ENCODE results near the gene FMN2.
"Not testable (repeated sequence)": the region's sequence is repeated elsewhere in the genome, so short reads cannot be mapped to it uniquely, and the experiment has no call there.

FMN2 gene

DNA sequence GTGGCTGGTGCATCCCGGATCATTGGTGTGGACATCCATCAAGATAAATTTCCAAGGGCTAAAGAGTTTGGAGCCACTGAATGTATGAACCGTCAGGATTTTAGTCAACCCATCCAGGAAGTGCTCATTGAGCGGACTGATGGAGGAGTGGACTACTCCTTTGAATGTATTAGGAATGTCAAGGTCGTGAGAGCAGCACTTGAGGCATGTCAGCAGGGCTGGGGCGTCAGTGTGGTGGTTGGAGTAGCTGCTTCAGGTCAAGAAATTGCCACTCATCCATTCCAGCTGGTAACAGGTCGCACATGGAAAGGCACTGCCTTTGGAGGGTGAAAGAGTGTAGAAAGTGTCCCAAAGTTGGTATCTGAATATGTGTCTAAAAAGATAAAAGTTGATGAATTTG, 79.1 kb downstream of the FMN2 start:
- DNase-seq (ENCODE audit: insufficient read length, low spot score), result no peak
- TF ChIP-seq CTCF (IDR thresholded peaks at IDR 0.05; ENCODE audit: insufficient read depth, missing control alignments), result no peak
- no peak for FAIRE-seq

- DNase-seq (ENCODE audit: insufficient read length, low spot score) (no peak), FAIRE-seq (no peak)
- no peak for TF ChIP-seq CTCF (IDR thresholded peaks at IDR 0.05; ENCODE audit: insufficient read depth, missing control alignments)
These were observed 80.2 kb downstream of the FMN2 start for GRCh38 chr1:240171907-240172306.

- DNase-seq (ENCODE audit: insufficient read length, low spot score) (no peak), FAIRE-seq (no peak)
- TF ChIP-seq CTCF (IDR thresholded peaks at IDR 0.05; ENCODE audit: insufficient read depth, missing control alignments), result no peak
These were observed 82.2 kb downstream of the FMN2 start for GRCh38 chr1:240173836-240174235.

DNA sequence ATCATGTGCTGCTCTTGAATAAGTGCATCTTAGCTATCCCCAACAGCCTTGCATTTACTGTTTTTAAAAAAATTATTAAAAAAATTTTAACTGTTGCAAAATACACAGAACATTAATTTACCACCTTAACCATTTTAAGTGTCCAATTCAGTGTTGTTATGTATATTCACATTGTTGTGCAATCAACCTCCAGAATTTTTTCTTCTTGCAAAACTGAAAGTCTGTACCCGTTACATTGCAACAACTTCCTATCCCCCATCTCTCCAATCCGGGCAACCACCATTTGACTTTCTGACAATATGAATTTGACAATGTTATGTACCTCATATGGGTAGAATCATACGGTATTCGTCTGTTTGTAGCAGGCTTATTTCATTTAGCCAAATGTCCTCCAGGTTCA, 83.1 kb downstream of the FMN2 start:
- DNase-seq (ENCODE audit: insufficient read length, low spot score) (no peak), FAIRE-seq (no peak)
- TF ChIP-seq CTCF (IDR thresholded peaks at IDR 0.05; ENCODE audit: insufficient read depth, missing control alignments), result no peak

DNA sequence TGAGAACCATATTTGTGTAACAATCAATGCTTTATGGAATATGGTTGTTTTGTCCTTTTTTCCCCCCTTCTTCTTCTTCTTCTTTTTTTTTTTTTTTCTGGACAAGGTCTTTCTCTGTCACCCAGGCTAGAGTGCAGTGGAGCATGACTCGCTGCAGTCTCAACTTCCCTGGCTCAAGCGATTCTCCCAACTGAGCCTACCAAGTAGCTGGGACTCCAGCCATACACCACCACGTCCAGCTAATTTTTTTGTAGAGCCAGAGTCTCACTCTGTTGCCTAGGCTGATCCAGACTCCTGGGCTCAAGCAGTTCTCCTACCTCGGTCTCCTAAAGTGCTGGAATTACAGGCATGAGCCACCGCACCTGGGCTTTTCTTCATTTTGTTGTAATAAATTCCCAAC, 86.7 kb downstream of the FMN2 start:
- DNase-seq (ENCODE audit: insufficient read length, low spot score), result no peak
- FAIRE-seq, result no peak
- TF ChIP-seq CTCF (IDR thresholded peaks at IDR 0.05; ENCODE audit: insufficient read depth, missing control alignments), result no peak

DNA sequence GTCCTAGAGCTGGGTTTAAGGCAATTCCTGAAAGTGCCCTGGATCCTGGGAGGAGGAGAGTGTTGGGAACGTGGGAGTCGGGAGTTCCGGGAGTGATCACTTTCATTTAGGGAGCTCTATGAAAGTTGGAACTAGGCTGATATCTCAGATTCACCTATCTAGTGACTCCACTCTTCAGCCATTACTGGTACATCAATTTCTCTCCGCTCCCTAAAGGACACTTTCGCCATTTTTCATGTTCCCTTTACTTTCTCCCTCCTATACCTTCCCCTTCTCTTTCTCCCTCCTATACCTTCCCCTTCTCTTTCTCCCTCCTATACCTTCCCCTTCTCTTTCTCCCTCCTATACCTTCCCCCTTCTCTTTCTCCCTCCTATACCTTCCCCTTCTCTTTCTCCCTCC, 93.0 kb downstream of the FMN2 start:
- FAIRE-seq; DNase-seq (ENCODE audit: insufficient read length, low spot score): not testable (repeated sequence)

GRCh38 chr1:240188139-240188538, 96.5 kb downstream of the FMN2 start:
- peak; percentile 94 for FAIRE-seq

More at GRCh38 chr1:240188139-240188538, 96.5 kb downstream of the FMN2 start:
- no peak for TF ChIP-seq CTCF (IDR thresholded peaks at IDR 0.05; ENCODE audit: insufficient read depth, missing control alignments)
- no peak for DNase-seq (ENCODE audit: insufficient read length, low spot score)

All from D721Med (cell line).